Measurements from ENCODE around the gene ZNF620.
A peak's percentile ranks its signal among the peaks of the same experiment; 100 is the strongest.
"Not testable (repeated sequence)": the region's sequence is repeated elsewhere in the genome, so short reads cannot be mapped to it uniquely, and the experiment has no call there.

Gene ZNF620

DNA sequence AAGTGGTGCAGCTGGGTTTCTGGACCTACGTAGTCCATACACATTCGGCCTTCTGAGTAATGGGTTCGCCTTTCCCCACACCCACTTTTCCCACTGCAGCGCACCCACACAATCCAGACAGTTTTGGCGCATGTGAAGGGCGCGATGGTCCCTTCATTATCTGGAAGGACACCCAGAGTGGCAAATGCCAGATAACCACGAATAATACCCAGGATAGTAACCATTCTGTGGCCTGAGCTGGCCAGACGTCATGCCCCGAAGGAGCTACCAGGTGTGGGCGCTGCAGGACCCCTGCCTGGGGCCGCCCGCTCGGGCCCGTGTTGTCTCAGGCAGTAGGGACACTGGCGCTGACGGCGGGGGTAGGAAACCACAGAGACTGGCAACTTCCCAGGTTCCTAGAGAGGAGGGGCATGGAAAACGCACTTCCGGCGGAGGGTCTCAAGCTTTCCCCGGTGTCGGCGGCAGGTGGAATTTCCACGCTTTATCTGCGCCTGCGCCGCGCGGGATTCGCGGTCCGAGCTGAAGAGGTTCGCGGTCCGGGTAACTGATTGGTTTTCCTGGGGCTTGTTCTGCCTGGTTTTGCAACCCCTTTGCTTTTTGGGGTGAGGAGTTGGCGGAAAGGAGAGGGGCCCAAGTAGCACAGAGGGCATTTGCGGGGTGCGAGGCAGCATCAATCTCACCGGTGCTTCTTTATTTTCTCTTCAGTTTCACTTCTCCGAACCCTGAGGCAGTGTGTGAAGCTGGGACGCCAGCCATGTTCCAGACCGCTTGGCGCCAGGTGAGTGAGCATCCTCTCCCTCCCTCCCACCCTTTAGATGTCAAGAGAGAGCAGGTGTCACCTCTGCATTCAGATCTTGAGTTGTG is at the start of gene ZNF620:
TSS of gene ZNF620 (plus strand) at position 441 of the 864 bp plus-strand sequence. CDS start at position 755, 314 bp downstream.
- H3K27me3 Mint-ChIP-seq: peaks cover 11% of the 10 kb centered on the region
- H3K9me3 Mint-ChIP-seq: no peaks in the 10 kb centered on the region
- peak within 1 kb of the TSS; percentile 75 for H3K27ac Mint-ChIP-seq
- H3K4me1 Mint-ChIP-seq (ENCODE audit: low read depth): peaks cover 12% of the 10 kb centered on the region
- H3K4me3 Mint-ChIP-seq: peak within 1 kb of the TSS; percentile 84
- intact Hi-C loops (cut with micrococcal nuclease): loop anchor here (1.0 kb wide), 1 partner anchor 29 kb away; the partner anchor contains the start of gene ZNF619
- H3K36me3 Mint-ChIP-seq (ENCODE audit: low read depth): no peaks in the 10 kb centered on the region

GRCh38 chr3:40456279-40456939 is 49.4 kb upstream of the ZNF620 start:
- intact Hi-C loops (cut with micrococcal nuclease): loop anchor here (2.0 kb wide), 1 partner anchor 20 kb away; the partner anchor contains the start of gene ZNF619
- H3K36me3 Mint-ChIP-seq (ENCODE audit: low read depth): peaks cover 61% of the 10 kb centered on the region
- no peaks in the 10 kb centered on the region for H3K9me3 Mint-ChIP-seq
- H3K27me3 Mint-ChIP-seq: peaks cover 2% of the 10 kb centered on the region
- H3K27ac Mint-ChIP-seq: peak overlapping the region; percentile 88
- peak overlapping the region; percentile 81 for H3K4me3 Mint-ChIP-seq
- H3K4me1 Mint-ChIP-seq (ENCODE audit: low read depth): peaks cover 34% of the 10 kb centered on the region

GRCh38 chr3:40456940-40457823 is 48.7 kb upstream of the ZNF620 start, which contains the start of gene RPL14:
Gene RPL14, plus strand, starts transcription at chr3:40457339. Its CDS starts 133 bp downstream, at chr3:40457472.
- peaks cover 67% of the 10 kb centered on the region for H3K36me3 Mint-ChIP-seq (ENCODE audit: low read depth)
- H3K27ac Mint-ChIP-seq: peak within 1 kb of the TSS; percentile 88
- H3K4me1 Mint-ChIP-seq (ENCODE audit: low read depth): peaks cover 30% of the 10 kb centered on the region

DNA sequence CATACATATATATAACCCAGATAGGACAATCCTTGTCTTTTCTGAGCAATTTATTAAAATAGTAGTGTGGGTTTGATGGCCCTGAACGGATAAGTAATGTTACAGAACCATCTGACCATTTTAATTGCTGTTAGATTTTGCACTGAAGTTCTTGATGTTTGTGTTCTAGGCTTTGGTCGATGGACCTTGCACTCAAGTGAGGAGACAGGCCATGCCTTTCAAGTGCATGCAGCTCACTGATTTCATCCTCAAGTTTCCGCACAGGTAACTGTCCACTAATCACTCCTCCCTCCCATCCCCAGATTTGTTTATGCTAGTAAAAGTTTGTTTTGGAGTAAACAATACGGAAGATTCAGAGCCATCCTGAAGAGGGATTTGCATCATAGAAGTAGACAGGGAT is 47.4 kb upstream of the ZNF620 start:
- intact Hi-C loops (cut with micrococcal nuclease): no loop called here
- Mint-ChIP-seq H3K36me3 (ENCODE audit: low read depth) (peaks cover 70% of the 10 kb centered on the region), H3K9me3 (no peaks in the 10 kb centered on the region), H3K4me3 (peak overlapping the region; percentile 81), H3K4me1 (ENCODE audit: low read depth) (peaks cover 21% of the 10 kb centered on the region), H3K27me3 (peaks cover 2% of the 10 kb centered on the region), H3K27ac (peak overlapping the region; percentile 88)

More at GRCh38 chr3:40456940-40457823, 48.7 kb upstream of the ZNF620 start, which contains the start of gene RPL14:
- Mint-ChIP-seq H3K27me3 (peaks cover 2% of the 10 kb centered on the region), H3K9me3 (no peaks in the 10 kb centered on the region), H3K4me3 (peak within 1 kb of the TSS; percentile 81)
- intact Hi-C loops (cut with micrococcal nuclease): loop anchor here (1.0 to 2.0 kb wide), 2 partner anchors 20 to 67 kb away; partner anchors contain the start of genes ZNF619 and ZNF621

DNA sequence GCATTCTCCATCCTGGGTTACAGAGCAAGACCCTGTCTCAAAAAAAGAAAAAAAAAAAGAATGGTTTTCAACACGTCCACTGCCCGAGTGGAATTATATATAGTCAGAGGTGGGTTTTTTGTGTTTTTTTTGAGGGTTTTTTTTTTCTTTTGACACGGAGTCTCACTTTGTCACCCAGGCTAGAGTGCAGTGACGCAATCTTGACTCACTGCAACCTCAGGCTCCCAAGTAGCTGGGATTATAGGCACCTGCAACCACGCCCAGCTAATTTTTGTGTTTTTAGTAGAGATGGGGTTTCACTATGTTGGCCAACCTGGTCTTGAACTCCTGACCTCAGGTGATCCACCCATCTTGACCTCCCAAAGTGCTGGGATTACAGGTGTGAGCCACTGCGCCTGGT is 45.4 kb upstream of the ZNF620 start:
- H3K4me1 Mint-ChIP-seq (ENCODE audit: low read depth): peaks cover 22% of the 10 kb centered on the region
- H3K27me3 Mint-ChIP-seq; H3K4me3 Mint-ChIP-seq; H3K27ac Mint-ChIP-seq; intact Hi-C loops (cut with micrococcal nuclease); H3K9me3 Mint-ChIP-seq: not testable (repeated sequence)
- H3K36me3 Mint-ChIP-seq (ENCODE audit: low read depth): peaks cover 89% of the 10 kb centered on the region

GRCh38 chr3:40461161-40461560 is 44.7 kb upstream of the ZNF620 start:
- no peak overlapping the region for H3K27ac Mint-ChIP-seq
- peaks cover 96% of the 10 kb centered on the region for H3K36me3 Mint-ChIP-seq (ENCODE audit: low read depth)
- no peak overlapping the region for H3K4me3 Mint-ChIP-seq
- H3K4me1 Mint-ChIP-seq (ENCODE audit: low read depth): peaks cover 22% of the 10 kb centered on the region
- H3K9me3 Mint-ChIP-seq: no peaks in the 10 kb centered on the region
- intact Hi-C loops (cut with micrococcal nuclease): no loop called here
- H3K27me3 Mint-ChIP-seq: no peaks in the 10 kb centered on the region

DNA sequence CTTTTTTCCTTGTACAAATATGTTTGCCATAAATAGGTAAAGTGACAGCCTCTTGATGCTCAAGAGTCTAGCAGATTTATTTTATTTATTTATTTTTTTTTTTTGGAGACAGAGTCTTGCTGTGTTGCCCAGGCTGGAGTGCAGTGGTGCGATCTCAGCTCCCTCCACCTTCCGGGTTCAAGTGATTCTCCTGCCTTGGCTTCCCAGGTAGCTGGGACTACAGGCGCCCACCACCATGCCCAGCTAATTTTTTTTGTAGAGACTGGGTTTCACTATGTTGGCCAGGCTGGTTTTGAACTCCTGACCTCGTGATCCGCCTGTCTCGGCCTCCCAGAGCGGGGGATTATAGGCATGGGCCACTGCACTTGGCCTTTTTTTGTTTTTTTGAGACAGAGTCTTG is 43.0 kb upstream of the ZNF620 start:
- peaks cover 93% of the 10 kb centered on the region for H3K36me3 Mint-ChIP-seq (ENCODE audit: low read depth)
- H3K9me3 Mint-ChIP-seq; H3K27me3 Mint-ChIP-seq; H3K4me3 Mint-ChIP-seq; H3K27ac Mint-ChIP-seq; intact Hi-C loops (cut with micrococcal nuclease): not testable (repeated sequence)
- peaks cover 20% of the 10 kb centered on the region for H3K4me1 Mint-ChIP-seq (ENCODE audit: low read depth)

DNA sequence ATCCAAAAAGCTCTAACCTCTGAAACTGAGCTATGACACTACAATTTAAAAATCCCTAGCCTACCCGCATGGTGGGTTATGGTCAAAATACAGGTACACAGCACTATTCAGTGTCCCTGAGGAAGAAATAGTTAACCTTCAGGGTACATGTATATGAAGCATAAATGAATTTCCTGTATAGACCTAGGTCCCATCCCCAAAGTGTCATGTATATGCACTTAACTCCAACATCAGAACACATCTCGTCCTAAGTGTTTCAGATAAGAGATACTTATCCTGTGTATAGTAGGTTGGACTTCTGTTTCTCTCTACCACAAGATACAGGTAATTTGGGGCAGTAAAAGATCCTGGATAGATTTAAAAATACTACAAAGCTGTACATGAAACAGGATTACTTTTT is 42.3 kb upstream of the ZNF620 start:
- Mint-ChIP-seq H3K27me3 (no peaks in the 10 kb centered on the region), H3K9me3 (no peaks in the 10 kb centered on the region), H3K27ac (no peak overlapping the region), H3K4me1 (ENCODE audit: low read depth) (peaks cover 12% of the 10 kb centered on the region), H3K4me3 (no peak overlapping the region), H3K36me3 (ENCODE audit: low read depth) (peaks cover 87% of the 10 kb centered on the region)
- intact Hi-C loops (cut with micrococcal nuclease): no loop called here

GRCh38 chr3:40464339-40465110 is 41.3 kb upstream of the ZNF620 start:
- H3K9me3 Mint-ChIP-seq: no peaks in the 10 kb centered on the region
- H3K4me1 Mint-ChIP-seq (ENCODE audit: low read depth): peaks cover 6% of the 10 kb centered on the region

DNA sequence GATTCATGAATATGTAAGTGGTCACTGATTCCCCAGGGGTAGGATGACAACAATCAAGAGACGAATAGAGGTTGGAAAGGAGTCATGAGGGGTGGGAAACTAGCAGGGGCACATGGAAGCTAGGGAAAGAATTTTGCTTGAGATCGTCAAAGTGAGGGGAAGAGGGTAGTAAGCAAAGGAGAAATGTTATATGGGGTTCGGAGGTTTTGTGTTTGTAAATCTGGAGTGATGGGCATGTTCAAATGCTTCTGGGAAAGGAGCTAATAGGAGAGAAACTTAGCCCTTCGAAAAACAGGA is 40.8 kb upstream of the ZNF620 start:
- no peak overlapping the region for H3K27ac Mint-ChIP-seq
- H3K27me3 Mint-ChIP-seq: no peaks in the 10 kb centered on the region
- intact Hi-C loops (cut with micrococcal nuclease): no loop called here
- no peak overlapping the region for H3K4me3 Mint-ChIP-seq
- H3K36me3 Mint-ChIP-seq (ENCODE audit: low read depth): peaks cover 72% of the 10 kb centered on the region
- no peaks in the 10 kb centered on the region for H3K9me3 Mint-ChIP-seq
- H3K4me1 Mint-ChIP-seq (ENCODE audit: low read depth): peaks cover 6% of the 10 kb centered on the region

More at GRCh38 chr3:40464339-40465110, 41.3 kb upstream of the ZNF620 start:
- intact Hi-C loops (cut with micrococcal nuclease): no loop called here
- Mint-ChIP-seq H3K4me3 (no peak overlapping the region), H3K36me3 (ENCODE audit: low read depth) (peaks cover 77% of the 10 kb centered on the region), H3K27me3 (no peaks in the 10 kb centered on the region), H3K27ac (no peak overlapping the region)

- H3K27ac Mint-ChIP-seq: no peak overlapping the region
- intact Hi-C loops (cut with micrococcal nuclease): no loop called here
- H3K27me3 Mint-ChIP-seq: no peaks in the 10 kb centered on the region
- no peaks in the 10 kb centered on the region for H3K9me3 Mint-ChIP-seq
- peaks cover 68% of the 10 kb centered on the region for H3K36me3 Mint-ChIP-seq (ENCODE audit: low read depth)
- peaks cover 6% of the 10 kb centered on the region for H3K4me1 Mint-ChIP-seq (ENCODE audit: low read depth)
- H3K4me3 Mint-ChIP-seq: no peak overlapping the region
These were observed 40.4 kb upstream of the ZNF620 start for GRCh38 chr3:40465456-40465855.

DNA sequence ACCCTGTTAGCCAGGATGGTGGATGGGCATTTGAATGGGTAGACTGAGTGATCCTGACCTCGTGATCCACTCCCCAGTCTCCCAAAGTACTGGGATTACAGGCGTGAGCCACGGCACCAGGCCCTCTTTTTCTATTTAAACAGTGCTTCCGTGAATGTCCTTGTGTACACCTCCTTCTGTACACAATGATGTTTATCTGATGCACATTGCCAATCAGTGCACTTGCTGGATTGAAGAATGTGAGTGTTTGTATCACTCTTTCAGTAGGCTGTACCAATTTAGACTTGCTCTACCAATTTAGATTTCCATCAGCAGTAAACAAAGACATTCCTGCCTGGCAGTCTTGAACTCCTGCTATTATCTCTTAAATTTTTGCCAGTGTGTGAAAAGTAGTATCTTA is 37.8 kb upstream of the ZNF620 start:
- no peak overlapping the region for H3K27ac Mint-ChIP-seq
- H3K9me3 Mint-ChIP-seq: no peaks in the 10 kb centered on the region
- no peak overlapping the region for H3K4me3 Mint-ChIP-seq
- peaks cover 42% of the 10 kb centered on the region for H3K36me3 Mint-ChIP-seq (ENCODE audit: low read depth)
- H3K4me1 Mint-ChIP-seq (ENCODE audit: low read depth): peaks cover 6% of the 10 kb centered on the region
- no peaks in the 10 kb centered on the region for H3K27me3 Mint-ChIP-seq
- intact Hi-C loops (cut with micrococcal nuclease): no loop called here

DNA sequence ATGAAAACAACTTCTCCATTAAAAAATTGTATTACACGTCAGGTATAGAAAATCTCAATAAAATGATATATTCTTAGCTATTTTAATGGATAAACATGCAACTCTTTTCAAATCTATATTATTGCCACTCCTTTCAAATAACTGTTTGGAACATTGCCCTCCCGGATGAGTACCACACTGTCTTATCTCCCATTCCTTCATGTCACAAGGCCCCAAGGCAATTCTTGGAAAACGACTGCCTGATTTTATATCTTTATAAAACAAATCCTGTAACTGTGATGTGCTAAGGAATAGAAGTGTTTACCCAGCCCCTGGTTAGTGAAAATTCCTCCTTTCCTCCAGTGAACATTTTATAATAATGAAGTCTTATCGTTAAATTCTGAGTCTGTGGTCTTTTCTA is 35.1 kb upstream of the ZNF620 start:
- intact Hi-C loops (cut with micrococcal nuclease): loop anchor here (10.0 kb wide), 1 partner anchor 734 kb away; no protein-coding TSS in a partner anchor
- Mint-ChIP-seq H3K4me1 (ENCODE audit: low read depth) (no peaks in the 10 kb centered on the region), H3K27ac (no peak overlapping the region), H3K4me3 (no peak overlapping the region), H3K27me3 (no peaks in the 10 kb centered on the region), H3K9me3 (no peaks in the 10 kb centered on the region), H3K36me3 (ENCODE audit: low read depth) (peaks cover 16% of the 10 kb centered on the region)
